ENCODE measurements around the gene SEPTIN12.
"Not testable (repeated sequence)": the region's sequence is repeated elsewhere in the genome, so short reads cannot be mapped to it uniquely, and the experiment has no call there.

Gene SEPTIN12

GRCh38 chr16:4802659-4803287, 14.6 kb upstream of the SEPTIN12 start:
- peak; percentile 86 for DNase-seq

DNA sequence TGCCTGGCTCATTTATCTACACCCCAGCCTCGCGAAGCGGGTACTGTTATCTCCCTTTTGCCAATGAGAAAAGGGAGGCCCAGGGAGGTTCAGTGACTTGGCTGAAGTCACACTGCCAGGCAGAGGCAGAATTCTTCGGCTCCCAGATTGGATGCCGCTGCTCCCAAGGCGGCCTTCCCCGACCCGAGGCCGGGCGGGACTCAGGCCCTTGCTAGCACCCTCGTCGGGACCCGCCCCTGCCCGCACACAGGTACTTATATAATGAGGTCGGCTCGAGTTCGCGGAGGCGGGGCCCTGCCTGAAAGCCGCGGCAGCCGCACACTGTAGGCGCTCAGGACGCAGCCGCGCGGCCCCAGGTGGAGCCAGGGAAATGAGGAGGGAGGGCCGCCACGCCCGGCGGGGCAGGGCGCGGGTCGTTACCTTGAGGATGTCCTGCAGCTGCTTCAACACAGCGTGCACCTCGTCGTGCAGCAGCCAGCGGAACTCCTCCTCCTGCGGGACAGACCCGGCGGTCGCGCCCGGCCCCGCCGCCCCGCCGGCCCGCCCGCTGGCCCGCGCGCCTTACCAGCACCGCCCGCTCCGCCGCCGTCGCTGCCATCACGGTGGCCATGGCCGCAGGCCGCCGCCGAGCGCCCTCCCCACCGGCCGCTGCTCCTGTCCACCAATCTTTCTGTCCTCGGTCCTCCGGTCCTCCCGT, 14.0 kb upstream of the SEPTIN12 start, which contains the start of gene ROGDI:
Gene ROGDI, minus strand, starts transcription at position 672 of the 697 bp plus-strand sequence. Its CDS starts 62 bp downstream, at position 610.
- DNase-seq = peak; percentile 89

- no peak for DNase-seq
These were observed 13.2 kb upstream of the SEPTIN12 start for GRCh38 chr16:4801051-4801961.

- DNase-seq = no peak
These were observed 12.3 kb upstream of the SEPTIN12 start for GRCh38 chr16:4800290-4801041.

- no peak for DNase-seq
These were observed 11.2 kb upstream of the SEPTIN12 start for GRCh38 chr16:4799171-4799855.

DNA sequence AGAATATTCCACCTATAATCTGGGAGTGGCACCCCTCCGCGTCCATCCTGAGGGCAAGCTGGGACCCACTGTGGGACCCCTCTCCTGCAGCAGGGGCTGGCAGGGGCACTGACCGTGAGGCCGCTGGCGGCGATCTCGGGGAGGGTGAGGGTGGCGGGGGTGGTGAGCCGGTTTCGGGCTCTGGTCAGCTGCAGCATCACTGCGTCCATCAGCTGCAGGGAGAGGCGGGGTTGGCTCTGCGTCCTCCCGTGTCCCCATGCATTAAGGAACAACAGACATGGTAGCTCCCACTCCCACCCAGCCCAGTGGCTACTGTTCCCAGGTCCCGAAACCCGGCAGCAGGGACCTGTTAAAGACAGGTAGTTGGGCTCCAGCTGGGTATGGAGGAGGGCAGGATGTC, 10.3 kb upstream of the SEPTIN12 start:
- DNase-seq = no peak

GRCh38 chr16:4797805-4798252, 9.7 kb upstream of the SEPTIN12 start:
- DNase-seq = no peak

GRCh38 chr16:4796982-4797804, 9.0 kb upstream of the SEPTIN12 start:
- no peak for DNase-seq

GRCh38 chr16:4795828-4796572, 7.9 kb upstream of the SEPTIN12 start:
- DNase-seq = no peak

DNA sequence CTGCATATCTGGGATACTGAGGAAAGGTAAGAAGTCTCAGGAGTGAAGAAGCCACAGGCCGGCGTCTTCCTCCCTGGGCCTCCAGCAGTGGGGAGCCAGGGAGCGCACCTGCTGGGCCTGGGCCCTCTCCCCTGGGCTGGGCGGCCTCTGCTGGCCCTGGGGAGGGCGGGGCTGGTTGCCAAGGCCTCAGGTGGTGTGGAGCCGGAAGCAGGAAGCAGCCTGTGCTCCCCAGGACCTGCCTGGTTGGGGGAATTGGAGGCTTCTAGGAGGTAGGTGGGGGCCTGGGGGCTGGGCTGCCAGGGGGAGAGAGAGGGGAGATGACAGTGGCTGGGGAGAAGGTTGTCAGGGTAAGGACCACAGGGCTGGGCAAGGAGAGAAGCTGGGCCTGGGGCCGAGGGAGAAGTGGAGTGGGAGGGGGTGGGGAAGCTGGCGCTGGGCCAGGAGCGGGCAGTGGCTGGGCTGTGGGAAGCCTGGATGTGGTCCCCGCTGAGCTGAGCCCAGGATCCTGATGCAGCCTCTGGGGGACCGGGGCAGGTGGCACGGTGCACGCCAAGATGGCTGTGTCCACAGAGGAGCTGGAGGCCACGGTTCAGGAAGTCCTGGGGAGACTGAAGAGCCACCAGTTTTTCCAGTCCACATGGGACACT, 7.2 kb upstream of the SEPTIN12 start, which contains the start of gene SMIM22:
Gene SMIM22, plus strand, starts transcription at position 189 of the 647 bp plus-strand sequence. Its CDS starts 366 bp downstream, at position 555.
- no peak for DNase-seq

- DNase-seq = no peak
These were observed 4.9 kb upstream of the SEPTIN12 start for GRCh38 chr16:4792951-4793513.

GRCh38 chr16:4790871-4791270, 2.7 kb upstream of the SEPTIN12 start:
- no peak for DNase-seq

DNA sequence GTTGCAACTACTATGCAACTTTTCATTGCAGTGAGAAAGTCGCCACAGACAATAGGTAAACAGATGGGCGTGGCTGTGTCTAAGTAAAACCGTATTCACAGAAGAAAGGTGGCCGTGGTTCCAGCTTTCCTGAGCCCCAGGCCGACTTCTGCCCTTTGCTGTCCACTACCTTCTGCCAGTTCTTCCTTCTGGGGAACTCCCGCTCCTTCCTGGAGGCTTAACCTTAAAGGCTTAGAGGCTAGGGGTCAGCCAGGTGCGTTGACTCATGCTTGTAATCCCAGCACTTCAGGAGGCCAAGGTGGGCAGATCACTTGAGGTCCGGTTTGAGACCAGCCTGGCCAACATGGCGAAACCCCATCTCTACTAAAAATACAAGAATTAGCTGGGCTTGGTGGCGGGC, 2.1 kb upstream of the SEPTIN12 start:
- DNase-seq = no peak

GRCh38 chr16:4788910-4789309, 765 bp upstream of the SEPTIN12 start:
- no peak for DNase-seq

DNA sequence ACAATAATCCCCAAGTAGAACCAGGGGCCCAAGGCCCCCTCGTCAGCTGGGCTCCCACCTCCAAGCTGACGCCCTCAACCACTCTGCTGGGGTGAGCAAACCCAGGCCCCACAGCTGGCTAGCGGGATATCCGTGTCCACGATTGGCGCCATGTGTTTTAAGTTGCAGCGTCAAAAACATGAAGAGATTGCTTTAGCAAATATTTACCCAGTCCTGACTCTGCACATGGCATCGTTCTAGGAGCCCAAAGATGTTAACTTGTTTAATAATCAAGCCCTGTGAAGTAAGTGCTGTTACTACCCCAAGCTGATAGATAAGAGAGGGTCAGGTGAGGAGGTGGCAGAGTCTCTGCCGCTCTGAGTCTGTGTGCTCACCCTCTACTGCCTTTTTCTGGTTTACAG, 344 bp upstream of the SEPTIN12 start:
- no peak for DNase-seq

GRCh38 chr16:4787068-4787467, 1.1 kb downstream of the SEPTIN12 start:
- DNase-seq = no peak

- no peak for DNase-seq
These were observed 2.2 kb downstream of the SEPTIN12 start for GRCh38 chr16:4785758-4786433.

DNA sequence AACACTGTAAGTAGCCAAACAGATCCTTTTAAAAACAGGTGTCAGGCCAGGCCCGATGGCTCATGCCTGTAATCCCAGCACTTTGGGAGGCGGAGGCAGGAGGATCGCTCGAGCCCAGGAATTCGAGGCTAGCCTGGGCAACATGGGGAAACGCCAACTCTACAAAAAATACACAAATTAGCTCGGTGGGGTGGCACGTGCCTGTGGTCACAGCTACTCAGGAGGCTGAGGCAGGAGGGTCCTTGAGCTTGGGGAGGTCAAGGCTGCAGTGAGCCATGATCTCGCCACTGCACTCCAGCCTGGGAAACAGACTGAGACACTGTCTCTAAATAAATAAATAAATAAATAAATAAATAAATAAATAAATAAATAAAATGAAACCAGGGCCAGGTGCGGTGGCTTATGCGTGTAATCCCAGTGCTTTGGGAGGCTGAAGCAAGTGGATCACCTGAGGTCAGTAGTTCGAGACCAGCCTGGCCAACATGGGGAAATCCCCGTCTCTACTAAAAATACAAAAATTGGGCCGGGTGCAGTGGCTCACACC, 3.6 kb downstream of the SEPTIN12 start:
- DNase-seq = not testable (repeated sequence)

Data from CD4-positive, alpha-beta T cell treated with Interferon gamma for 1 hour (primary cell).